IMR-90 (cell line): ENCODE results near the gene USP25. TPM values are rescaled to one million over a fixed set of nuclear protein-coding genes. Genes with fewer than 3 reads are reported as not detected.

ENCODE experiments used
- ATAC-seq: fragments of 200-7000 bp; cut with Tn5 transposase; 2 replicates; pipeline ENCODE4 v1.9.1; 2020; ENCODE audit warnings: low read depth, mild to moderate bottlenecking, moderate library complexity
- BruUV-seq: library from RNA; stranded (reverse); fragments of 400-500 nt; replicated peaks from 2 replicates; lab custom pipeline; 2021; lab: Mats Ljungman, UMichigan
- CTCF ChIA-PET: fragments of 300-600 bp; formaldehyde crosslinking; extraction: SDS; loops from one replicate; lab custom pipeline; 2021; ENCODE audit warnings: antibody characterized with exemption; lab: Yijun Ruan, JAX
- POLR2A ChIA-PET: fragments of 300-600 bp; sonication (Branson Sonifier 250); formaldehyde crosslinking; loops from one replicate; lab custom pipeline; 2022; ENCODE audit warnings: antibody characterized with exemption; ENCODE audit not compliant: unreplicated experiment; lab: Charles Lee
- DNase-seq: peaks from one replicate; pipeline ENCODE4 v3.0.0; 2013
- H2AFZ ChIP-seq: replicated peaks from 2 replicates; pipeline ENCODE3; 2013; ENCODE audit warnings: low read length, mild to moderate bottlenecking; ENCODE audit not compliant: poor library complexity
- H2AK5ac ChIP-seq: 2 replicates; pipeline ENCODE4 v1.6.1; 2013; ENCODE audit warnings: low read depth, low read length, inconsistent platforms
- H2AK9ac ChIP-seq: replicated peaks from 2 replicates; pipeline ENCODE3; 2013; ENCODE audit warnings: mild to moderate bottlenecking, low read depth, low read length, moderate library complexity; ENCODE audit not compliant: poor library complexity
- H2BK120ac ChIP-seq: 2 replicates; pipeline ENCODE4 v1.6.1; 2013; ENCODE audit warnings: low read depth, low read length, inconsistent platforms
- H2BK15ac ChIP-seq: 3 replicates; pipeline ENCODE4 v1.6.1; 2013; ENCODE audit warnings: low read depth, low read length, inconsistent platforms
- H2BK20ac ChIP-seq: 2 replicates; pipeline ENCODE4 v1.6.1; 2013; ENCODE audit warnings: low read depth, mild to moderate bottlenecking, inconsistent platforms, low read length, moderate library complexity
- H2BK5ac ChIP-seq: 2 replicates; pipeline ENCODE4 v1.6.1; 2013; ENCODE audit warnings: mild to moderate bottlenecking, low read depth, low read length, inconsistent platforms; ENCODE audit not compliant: poor library complexity, severe bottlenecking
- H3K14ac ChIP-seq: replicated peaks from 2 replicates; pipeline ENCODE4 v1.6.1; 2013; ENCODE audit warnings: low read depth, low read length, inconsistent platforms
- H3K18ac ChIP-seq: 2 replicates; pipeline ENCODE4 v1.6.1; 2013; ENCODE audit warnings: low read depth, low read length, control low read depth
- H3K23ac ChIP-seq: 2 replicates; pipeline ENCODE4 v1.6.1; 2013; ENCODE audit warnings: low read depth, low read length, inconsistent platforms
- H3K27ac ChIP-seq: 2 replicates; pipeline ENCODE4 v1.5.1; 2013; ENCODE audit warnings: mild to moderate bottlenecking, control low read depth, low read length; ENCODE audit not compliant: insufficient read depth
- H3K27me3 ChIP-seq: 2 replicates; pipeline ENCODE4 v1.6.1; 2013; ENCODE audit warnings: low read length; ENCODE audit not compliant: control insufficient read depth, insufficient read depth
- H3K36me3 ChIP-seq: 2 replicates; pipeline ENCODE4 v1.6.1; 2013; ENCODE audit warnings: low read length, mixed read lengths; ENCODE audit not compliant: control insufficient read depth, insufficient read depth
- H3K4ac ChIP-seq: 2 replicates; pipeline ENCODE4 v1.6.1; 2013; ENCODE audit warnings: low read depth, low read length, inconsistent platforms
- H3K4me1 ChIP-seq: 2 replicates; pipeline ENCODE4 v1.6.1; 2013; ENCODE audit warnings: low read length, mixed read lengths; ENCODE audit not compliant: control insufficient read depth, insufficient read depth
- H3K4me2 ChIP-seq: 2 replicates; pipeline ENCODE4 v1.6.1; 2013; ENCODE audit warnings: low read depth, mild to moderate bottlenecking, control low read depth, low read length, moderate library complexity
- H3K4me3 ChIP-seq: 2 replicates; pipeline ENCODE4 v1.5.1; 2013; ENCODE audit warnings: low read depth, mild to moderate bottlenecking, control low read depth, low read length, moderate library complexity; ENCODE audit not compliant: insufficient read depth
- H3K56ac ChIP-seq: 2 replicates; pipeline ENCODE4 v1.6.1; 2013; ENCODE audit warnings: low read length, inconsistent platforms; ENCODE audit not compliant: insufficient read depth; ENCODE audit errors: extremely low read depth
- H3K79me1 ChIP-seq, 2 experiments: 2 replicates each; pipeline ENCODE4 v1.6.1; 2013; ENCODE audit warnings: low read length in 2 of 2, inconsistent platforms in 1 of 2, low read depth in 1 of 2
- H3K9ac ChIP-seq: 2 replicates; pipeline ENCODE4 v1.6.1; 2013; ENCODE audit warnings: low read depth, low read length, control low read depth
- H3K9me1 ChIP-seq: 2 replicates; pipeline ENCODE4 v1.6.1; 2013; ENCODE audit warnings: low read length, inconsistent platforms; ENCODE audit not compliant: insufficient read depth
- H3K9me3 ChIP-seq: 2 replicates; pipeline ENCODE4 v1.6.1; 2013; ENCODE audit warnings: low read length; ENCODE audit not compliant: control insufficient read depth, insufficient read depth
- H4K20me1 ChIP-seq: 2 replicates; pipeline ENCODE4 v1.6.1; 2013; ENCODE audit warnings: low read length, inconsistent platforms; ENCODE audit not compliant: insufficient read depth
- H4K5ac ChIP-seq: 2 replicates; pipeline ENCODE4 v1.6.1; 2013; ENCODE audit warnings: mild to moderate bottlenecking, low read depth, low read length, control low read depth
- H4K8ac ChIP-seq, 2 experiments: 2 replicates each; pipeline ENCODE4 v1.6.1; 2013; ENCODE audit warnings: low read depth in 2 of 2, low read length in 2 of 2, control low read depth in 1 of 2, inconsistent platforms in 1 of 2
- H4K91ac ChIP-seq: 2 replicates; pipeline ENCODE4 v1.6.1; 2013; ENCODE audit warnings: low read depth, low read length, inconsistent platforms; ENCODE audit not compliant: insufficient read depth
- CEBPB ChIP-seq: IDR thresholded peaks from 2 replicates; pipeline ENCODE4 v1.6.1; 2012; ENCODE audit warnings: low read depth, low read length, improper control_type of control experiment
- CHD1 ChIP-seq: IDR thresholded peaks from 2 replicates; pipeline ENCODE4 v1.6.1; 2012; ENCODE audit warnings: low read depth, low read length, improper control_type of control experiment
- ELK1 ChIP-seq: fragments of 150-350 bp; IDR thresholded peaks from 2 replicates; pipeline ENCODE4 v1.6.1; 2016; ENCODE audit warnings: low read depth, mild to moderate bottlenecking, low read length, moderate library complexity, borderline replicate concordance
- FOS ChIP-seq: fragments of 150-350 bp; IDR thresholded peaks from 2 replicates; pipeline ENCODE4 v1.6.1; 2016; ENCODE audit warnings: low read depth, low read length
- MAZ ChIP-seq: IDR thresholded peaks from 2 replicates; pipeline ENCODE4 v1.6.1; 2012; ENCODE audit warnings: low read depth, mild to moderate bottlenecking, low read length, improper control_type of control experiment, moderate library complexity, borderline replicate concordance
- MXI1 ChIP-seq: IDR thresholded peaks from 2 replicates; pipeline ENCODE4 v1.6.1; 2012; ENCODE audit warnings: low read depth, mild to moderate bottlenecking, low read length, moderate library complexity, borderline replicate concordance
- RAD21 ChIP-seq: IDR thresholded peaks from 2 replicates; pipeline ENCODE4 v1.6.1; 2012; ENCODE audit warnings: low read length, improper control_type of control experiment
- RCOR1 ChIP-seq: IDR thresholded peaks from 2 replicates; pipeline ENCODE4 v1.6.1; 2012; ENCODE audit warnings: mild to moderate bottlenecking, low read length, improper control_type of control experiment; ENCODE audit not compliant: insufficient replicate concordance
- RFX5 ChIP-seq: IDR thresholded peaks from 2 replicates; pipeline ENCODE4 v1.8.0; 2012; ENCODE audit warnings: low read depth, mild to moderate bottlenecking, low read length, moderate library complexity
- SMC3 ChIP-seq: fragments of 150-350 bp; IDR thresholded peaks from 2 replicates; pipeline ENCODE4 v1.6.1; 2016; ENCODE audit warnings: low read depth, mild to moderate bottlenecking, antibody characterized with exemption, low read length, moderate library complexity
- WGBS, 2 experiments: methylation state at CpG; one replicate each; pipeline versions ENCODE4 v1.1.5 to v1.1.7; 2013; ENCODE audit warnings: missing lambda C conversion rate in 2 of 2; ENCODE audit not compliant: insufficient read length in 1 of 2; ENCODE audit errors: extremely low coverage in 2 of 2; 5-methylcytosine and 5-hydroxymethylcytosine counted together
- dilution Hi-C: fragments of 300-500 bp; cut with HindIII; formaldehyde crosslinking; loops from one replicate; pipeline ENCODE4 v1.14.3; 2018; ENCODE audit warnings: low sequenced_read_pairs; ENCODE audit not compliant: unreplicated experiment
- in situ Hi-C: fragments of 300-500 bp; cut with MboI; formaldehyde crosslinking; loops from 3 replicates; pipeline ENCODE4 v1.14.3; 2019; ENCODE audit warnings: low sequenced_read_pairs, inconsistent platforms, mixed read lengths
- intact Hi-C: fragments of 100-400 bp; cut with micrococcal nuclease; formaldehyde crosslinking; loops from 2 replicates; pipeline ENCODE4 v1.10.0; 2022
- polyA plus RNA-seq, 3 experiments: library from polyadenylated mRNA; depleted of rRNA; stranded (reverse); fragments of >200 nt; gene quantifications; 2 replicates each; pipeline ENCODE4 v1.2.3, GENCODE V29; 2012; ENCODE audit warnings: low replicate concordance in 1 of 3
- total RNA-seq: library from RNA; depleted of rRNA; stranded (reverse); fragments of >200 nt; gene quantifications from 2 replicates; pipeline ENCODE4 v1.2.3, GENCODE V29; 2012
- TF ChIP-seq, protein P1 (sequence below): conservative IDR thresholded peaks from 2 replicates; pipeline ENCODE4 v1.5.1; 2012; ENCODE audit warnings: mild to moderate bottlenecking, low read depth, low read length, improper control_type of control experiment
- TF ChIP-seq, protein P2 (sequence below): fragments of 150-350 bp; IDR thresholded peaks from 2 replicates; pipeline ENCODE4 v1.6.1; 2017; ENCODE audit warnings: mild to moderate bottlenecking, antibody characterized with exemption, low read length, low read depth

USP25 gene
- total and polyA plus RNA-seq, 2 of the 4 experiments (the other 2 are of a cell fraction): 9.3 to 23.3 TPM

GRCh38 chr21:15755125-15755524 is 25.3 kb downstream of the USP25 start:
- no peak overlapping the region for H3K4me2 ChIP-seq
- H2AK5ac ChIP-seq: no peak overlapping the region
- H4K91ac ChIP-seq: no peak overlapping the region
- no peak overlapping the region for H2BK120ac ChIP-seq
- no peak overlapping the region for H4K5ac ChIP-seq
- H2BK5ac ChIP-seq: no peak overlapping the region
- H2AFZ ChIP-seq: no peak overlapping the region
- no peak overlapping the region for H3K14ac ChIP-seq
- dilution Hi-C loops (no loop called here), intact Hi-C loops (no loop called here), in situ Hi-C loops (no loop called here)
- no peak overlapping the region for H3K56ac ChIP-seq
- no peak overlapping the region for H3K18ac ChIP-seq
- DNase-seq (no peak), ATAC-seq (no peak; the same call in 1 of the 2 replicates)
- no peaks in the 10 kb centered on the region for H3K36me3 ChIP-seq
- H4K20me1 ChIP-seq: peaks cover 16% of the 10 kb centered on the region
- H2BK20ac ChIP-seq: no peak overlapping the region
- no peak overlapping the region for H3K4ac ChIP-seq
- peaks cover 2% of the 10 kb centered on the region; the same call in 1 of the 2 replicates for H3K4me1 ChIP-seq
- POLR2A ChIA-PET: interaction anchor here (1.1 kb wide), 1 partner anchor 11 kb away, joined by 4 read pairs; no protein-coding TSS in a partner anchor
- peaks cover 12% of the 10 kb centered on the region for H3K9me1 ChIP-seq
- no peak overlapping the region for H2AK9ac ChIP-seq
- H3K4me3 ChIP-seq: no peak overlapping the region
- CTCF ChIA-PET: no interaction called here
- no peak overlapping the region for H3K9ac ChIP-seq
- peaks cover 35 to 55% of the 10 kb centered on the region in 2 experiments for H3K79me1 ChIP-seq
- H3K23ac ChIP-seq: no peak overlapping the region
- no peak for TF ChIP-seq RCOR1
- TF ChIP-seq, protein P1, sequence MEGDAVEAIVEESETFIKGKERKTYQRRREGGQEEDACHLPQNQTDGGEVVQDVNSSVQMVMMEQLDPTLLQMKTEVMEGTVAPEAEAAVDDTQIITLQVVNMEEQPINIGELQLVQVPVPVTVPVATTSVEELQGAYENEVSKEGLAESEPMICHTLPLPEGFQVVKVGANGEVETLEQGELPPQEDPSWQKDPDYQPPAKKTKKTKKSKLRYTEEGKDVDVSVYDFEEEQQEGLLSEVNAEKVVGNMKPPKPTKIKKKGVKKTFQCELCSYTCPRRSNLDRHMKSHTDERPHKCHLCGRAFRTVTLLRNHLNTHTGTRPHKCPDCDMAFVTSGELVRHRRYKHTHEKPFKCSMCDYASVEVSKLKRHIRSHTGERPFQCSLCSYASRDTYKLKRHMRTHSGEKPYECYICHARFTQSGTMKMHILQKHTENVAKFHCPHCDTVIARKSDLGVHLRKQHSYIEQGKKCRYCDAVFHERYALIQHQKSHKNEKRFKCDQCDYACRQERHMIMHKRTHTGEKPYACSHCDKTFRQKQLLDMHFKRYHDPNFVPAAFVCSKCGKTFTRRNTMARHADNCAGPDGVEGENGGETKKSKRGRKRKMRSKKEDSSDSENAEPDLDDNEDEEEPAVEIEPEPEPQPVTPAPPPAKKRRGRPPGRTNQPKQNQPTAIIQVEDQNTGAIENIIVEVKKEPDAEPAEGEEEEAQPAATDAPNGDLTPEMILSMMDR: no peak
- no peak for TF ChIP-seq ELK1
- TF ChIP-seq MAZ: no peak
- TF ChIP-seq SMC3: no peak
- TF ChIP-seq CHD1: no peak
- TF ChIP-seq RFX5: no peak
- TF ChIP-seq, protein P2, sequence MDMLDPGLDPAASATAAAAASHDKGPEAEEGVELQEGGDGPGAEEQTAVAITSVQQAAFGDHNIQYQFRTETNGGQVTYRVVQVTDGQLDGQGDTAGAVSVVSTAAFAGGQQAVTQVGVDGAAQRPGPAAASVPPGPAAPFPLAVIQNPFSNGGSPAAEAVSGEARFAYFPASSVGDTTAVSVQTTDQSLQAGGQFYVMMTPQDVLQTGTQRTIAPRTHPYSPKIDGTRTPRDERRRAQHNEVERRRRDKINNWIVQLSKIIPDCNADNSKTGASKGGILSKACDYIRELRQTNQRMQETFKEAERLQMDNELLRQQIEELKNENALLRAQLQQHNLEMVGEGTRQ: no peak
- no peak for TF ChIP-seq CEBPB
- no peak for TF ChIP-seq FOS
- no peak for TF ChIP-seq RAD21
- no peak for TF ChIP-seq MXI1
- no peak overlapping the region for H4K8ac ChIP-seq
- H3K27me3 ChIP-seq: no peaks in the 10 kb centered on the region
- H3K27ac ChIP-seq: no peak overlapping the region
- BruUV-seq: no TSS peak
- no CpG with 5 or more reads among the region's 3 CpGs for WGBS, 2 experiments
- H2BK15ac ChIP-seq: no peak overlapping the region
- peaks cover 2% of the 10 kb centered on the region; the same call in 1 of the 2 replicates for H3K9me3 ChIP-seq
